LNCAP (cell line): ENCODE measurements around the gene ROCK2.

Source experiments
- CTCF ChIP-seq: fragments of 450-650 bp; IDR thresholded peaks from 2 replicates; pipeline ENCODE4 v1.5.1; 2017; ENCODE audit warnings: mild to moderate bottlenecking

ROCK2 gene

DNA sequence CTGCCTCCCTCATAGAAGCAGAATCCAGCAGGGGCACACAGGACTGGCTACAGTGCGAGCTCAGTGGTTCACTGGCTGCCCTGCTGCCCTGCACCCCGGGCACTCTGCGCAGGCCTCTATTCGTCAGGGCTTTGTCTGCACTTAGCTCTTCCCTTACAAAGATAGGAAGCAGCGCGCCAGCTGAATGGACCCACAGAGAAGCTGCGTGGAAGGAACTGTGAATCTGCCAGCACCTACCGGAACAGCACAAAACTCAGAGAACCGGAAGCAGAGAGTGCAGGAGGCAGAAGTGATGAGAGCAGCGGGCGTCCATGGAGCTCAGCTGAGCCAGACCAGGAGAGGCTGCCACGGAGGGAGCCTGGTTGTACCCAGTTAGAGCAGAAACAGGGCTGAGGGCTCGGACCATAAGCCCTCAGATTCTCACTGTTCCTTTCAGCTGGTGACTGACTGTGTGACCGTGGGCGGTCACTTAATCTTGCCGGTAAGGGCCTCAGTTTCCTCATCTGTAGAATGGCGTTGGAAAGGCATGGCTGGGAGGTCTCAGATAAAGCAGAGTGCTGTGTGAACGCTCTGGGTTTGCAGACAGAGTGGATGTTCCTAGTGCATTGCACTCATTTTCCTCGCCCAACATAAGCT, 212.3 kb downstream of the ROCK2 start:
- no peak for TF ChIP-seq CTCF

DNA sequence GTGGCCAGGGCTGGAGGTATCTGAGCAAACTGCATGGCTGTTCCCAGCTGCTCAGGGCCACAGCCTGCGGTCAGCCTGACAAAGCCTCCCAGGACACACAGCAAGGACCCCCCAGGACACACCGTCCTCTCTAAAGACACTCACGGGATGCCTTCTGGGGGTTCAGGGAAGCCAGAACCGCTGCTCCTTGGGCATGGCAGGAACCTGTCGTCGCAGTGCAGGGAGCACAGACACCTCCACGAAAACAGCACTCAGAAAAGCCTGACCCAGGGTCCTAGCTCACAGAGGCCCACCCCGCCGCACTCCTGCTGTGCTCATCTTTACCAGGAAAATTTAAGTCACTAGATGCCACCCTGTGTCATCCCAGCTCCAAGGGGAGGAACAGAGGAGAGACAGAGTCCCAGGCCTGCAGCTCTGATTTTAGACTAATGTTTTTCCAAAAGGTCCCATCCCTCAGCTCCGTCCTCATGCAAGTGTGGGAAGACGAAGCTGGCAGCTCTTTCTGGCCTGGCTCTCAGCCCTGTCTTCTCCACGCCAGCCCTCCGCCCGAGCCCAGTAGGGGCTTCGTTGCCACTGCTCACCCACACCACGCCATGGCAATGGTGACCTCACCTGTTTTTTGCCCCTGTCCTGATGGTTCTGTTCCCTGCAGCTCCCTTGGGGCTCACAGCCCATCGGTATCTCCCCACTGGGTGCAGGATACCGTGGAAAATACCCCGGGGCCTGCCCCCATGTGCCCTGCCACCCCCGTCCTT, 213.1 kb downstream of the ROCK2 start:
- TF ChIP-seq CTCF: no peak
